Rectal smooth muscle tissue (tissue), 1 donor: Measurements from ENCODE around the gene ABHD2.

Experiments
- H3K27ac ChIP-seq: one replicate; pipeline ENCODE4 v1.7.0; 2013; ENCODE audit warnings: low read depth, low read length, inconsistent platforms
- H3K27me3 ChIP-seq: one replicate; pipeline ENCODE4 v1.7.0; 2013; ENCODE audit warnings: low read length; ENCODE audit not compliant: control insufficient read depth, insufficient read depth
- H3K36me3 ChIP-seq: one replicate; pipeline ENCODE4 v1.7.0; 2013; ENCODE audit warnings: low read length; ENCODE audit not compliant: control insufficient read depth, insufficient read depth
- H3K4me1 ChIP-seq: one replicate; pipeline ENCODE4 v1.7.0; 2013; ENCODE audit warnings: low read length; ENCODE audit not compliant: control insufficient read depth, insufficient read depth
- H3K4me3 ChIP-seq: one replicate; pipeline ENCODE4 v1.7.0; 2013; ENCODE audit warnings: low read length
- H3K9ac ChIP-seq: one replicate; pipeline ENCODE4 v1.7.0; 2013; ENCODE audit warnings: low read length

Gene ABHD2

DNA sequence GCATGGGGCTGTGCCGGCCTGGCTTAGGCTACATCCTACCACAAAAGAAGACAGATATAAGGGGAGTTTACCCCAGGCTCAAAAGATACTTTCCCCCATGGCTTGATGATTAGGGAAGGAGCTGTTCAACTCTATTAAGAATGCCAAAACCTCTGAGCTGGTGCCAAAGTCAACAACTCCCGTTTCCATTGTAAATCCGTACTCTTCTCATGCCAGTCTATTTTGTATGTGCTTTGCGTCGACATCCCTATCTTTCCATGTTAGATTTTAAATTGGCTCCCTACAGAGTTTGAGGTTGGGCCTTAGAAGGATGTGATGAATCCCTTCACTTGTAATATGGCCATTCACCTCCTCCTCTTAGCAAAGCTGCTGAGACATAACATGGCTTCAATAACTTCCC, 86.2 kb downstream of the ABHD2 start:
- Histone ChIP-seq H3K4me3 (no peak overlapping the region), H3K27ac (no peak overlapping the region), H3K36me3 (peaks cover 13% of the 10 kb centered on the region), H3K9ac (no peak overlapping the region), H3K4me1 (no peaks in the 10 kb centered on the region), H3K27me3 (no peaks in the 10 kb centered on the region)

DNA sequence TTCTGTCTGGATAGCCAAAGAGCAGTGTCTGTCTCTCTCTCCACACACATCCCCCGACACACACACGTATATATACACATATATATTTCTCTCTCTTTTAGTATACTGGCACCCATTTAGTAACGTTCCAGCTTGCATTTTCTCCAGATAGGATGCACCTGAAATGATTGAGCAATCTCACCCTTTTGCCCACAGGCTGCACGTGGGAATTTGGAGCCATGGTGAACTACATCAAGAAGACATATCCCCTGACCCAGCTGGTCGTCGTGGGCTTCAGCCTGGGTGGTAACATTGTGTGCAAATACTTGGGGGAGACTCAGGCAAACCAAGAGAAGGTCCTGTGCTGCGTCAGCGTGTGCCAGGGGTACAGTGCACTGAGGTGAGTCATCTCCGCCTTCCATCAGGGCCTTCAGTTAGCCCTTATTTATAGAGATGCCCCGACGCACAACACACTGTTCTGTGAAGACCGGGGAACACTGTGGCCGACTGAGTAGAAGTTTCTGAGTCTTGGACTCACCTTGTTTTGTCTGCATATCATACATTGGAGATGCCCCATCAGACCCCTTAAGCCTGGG, 87.4 kb downstream of the ABHD2 start:
- H3K4me1 ChIP-seq, result no peaks in the 10 kb centered on the region
- no peaks in the 10 kb centered on the region for H3K27me3 ChIP-seq
- H3K4me3 ChIP-seq, result no peak overlapping the region
- H3K36me3 ChIP-seq, result peaks cover 13% of the 10 kb centered on the region
- H3K27ac ChIP-seq, result no peak overlapping the region
- H3K9ac ChIP-seq, result no peak overlapping the region

DNA sequence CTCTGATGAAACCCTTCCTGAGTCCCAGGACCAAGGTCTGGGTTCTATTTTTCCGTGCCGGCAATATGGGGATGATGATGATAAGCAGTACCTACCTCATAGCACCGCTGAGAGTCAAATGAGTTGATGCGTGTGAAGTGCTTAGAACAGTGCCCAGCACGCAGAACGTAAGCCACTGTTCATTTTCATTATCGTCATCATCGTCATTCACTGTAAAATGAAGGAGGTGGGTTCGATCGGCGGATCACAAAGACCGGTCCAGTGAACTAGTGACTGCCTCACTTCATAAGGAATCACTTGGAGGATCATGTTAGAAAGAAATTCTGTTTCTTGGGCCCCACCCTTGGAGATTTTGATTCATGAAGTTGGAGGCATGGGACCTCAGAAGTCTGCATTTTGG, 88.9 kb downstream of the ABHD2 start:
- no peak overlapping the region for H3K27ac ChIP-seq

DNA sequence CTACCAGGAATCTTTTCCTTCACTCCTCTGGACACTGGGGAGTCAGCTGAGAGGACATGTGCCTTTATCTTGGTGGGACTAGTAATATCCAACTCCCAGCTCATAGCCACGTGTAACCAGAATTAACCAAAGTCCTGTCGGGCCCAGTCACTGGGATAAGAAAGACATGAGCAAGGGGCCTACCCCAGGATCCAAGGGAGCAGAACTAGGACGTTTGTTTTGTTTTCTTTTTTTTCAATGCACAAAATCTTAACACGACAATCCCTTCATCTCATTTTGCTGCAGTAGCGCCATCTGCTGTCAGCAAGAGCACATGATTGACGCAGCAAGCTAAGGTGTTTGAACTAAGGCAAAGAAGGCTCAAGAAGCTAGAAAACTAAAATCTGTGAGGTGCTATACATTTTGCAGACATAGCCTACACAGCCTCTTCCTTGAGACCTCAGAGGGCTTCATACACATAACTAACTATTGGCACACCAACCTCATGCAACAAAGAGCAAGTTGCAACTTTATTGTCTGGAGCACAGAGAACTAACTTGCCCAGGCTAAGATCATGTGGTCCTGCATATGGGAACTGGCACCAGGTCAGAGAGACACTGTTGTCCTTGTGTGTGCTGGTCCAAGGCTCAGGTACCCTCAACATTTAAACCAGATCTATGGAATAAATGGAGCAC, 89.5 kb downstream of the ABHD2 start:
- no peak overlapping the region for H3K9ac ChIP-seq
- no peak overlapping the region for H3K27ac ChIP-seq
- H3K36me3 ChIP-seq, result peaks cover 13% of the 10 kb centered on the region

More for the DNA sequence above, 88.9 kb downstream of the ABHD2 start:
- peaks cover 13% of the 10 kb centered on the region for H3K36me3 ChIP-seq
- H3K27me3 ChIP-seq, result no peaks in the 10 kb centered on the region
- H3K9ac ChIP-seq, result no peak overlapping the region
- no peak overlapping the region for H3K4me3 ChIP-seq
- H3K4me1 ChIP-seq, result no peaks in the 10 kb centered on the region

DNA sequence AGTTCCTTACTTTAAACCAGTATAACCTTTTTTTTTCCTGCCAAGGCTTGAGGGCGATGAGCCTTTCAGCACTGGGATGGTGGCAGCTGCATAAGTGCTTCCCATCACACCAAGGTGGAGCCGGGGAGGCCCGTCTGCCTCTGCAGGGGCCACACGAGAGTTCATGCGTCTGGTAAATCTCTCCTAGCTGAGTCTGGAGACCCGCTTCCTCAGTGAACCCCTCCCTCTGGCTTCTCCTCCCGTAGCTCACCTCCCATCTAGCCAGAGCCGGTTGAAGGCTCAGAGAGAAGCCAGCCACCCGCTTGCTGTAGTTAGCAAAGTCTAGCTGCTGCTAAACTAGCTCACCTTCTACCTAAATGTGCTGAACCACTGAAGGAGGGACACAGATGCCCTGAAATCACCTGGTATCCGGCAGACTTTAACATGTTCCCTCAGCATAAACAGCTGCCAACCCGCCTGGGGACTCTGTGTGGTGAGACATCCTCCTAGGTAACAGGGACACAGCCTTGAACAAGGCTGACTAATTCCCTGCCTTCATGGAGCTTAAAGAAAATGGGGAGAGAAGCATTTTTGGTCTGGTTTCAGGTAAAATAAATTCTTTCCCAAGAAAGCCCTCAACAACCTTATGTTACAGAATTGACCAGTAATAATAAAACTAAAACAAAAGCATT, 90.2 kb downstream of the ABHD2 start:
- Histone ChIP-seq H3K36me3 (peaks cover 13% of the 10 kb centered on the region), H3K9ac (no peak overlapping the region)

More for the DNA sequence above, 89.5 kb downstream of the ABHD2 start:
- no peaks in the 10 kb centered on the region for H3K27me3 ChIP-seq
- H3K4me3 ChIP-seq, result no peak overlapping the region
- H3K4me1 ChIP-seq, result no peaks in the 10 kb centered on the region

DNA sequence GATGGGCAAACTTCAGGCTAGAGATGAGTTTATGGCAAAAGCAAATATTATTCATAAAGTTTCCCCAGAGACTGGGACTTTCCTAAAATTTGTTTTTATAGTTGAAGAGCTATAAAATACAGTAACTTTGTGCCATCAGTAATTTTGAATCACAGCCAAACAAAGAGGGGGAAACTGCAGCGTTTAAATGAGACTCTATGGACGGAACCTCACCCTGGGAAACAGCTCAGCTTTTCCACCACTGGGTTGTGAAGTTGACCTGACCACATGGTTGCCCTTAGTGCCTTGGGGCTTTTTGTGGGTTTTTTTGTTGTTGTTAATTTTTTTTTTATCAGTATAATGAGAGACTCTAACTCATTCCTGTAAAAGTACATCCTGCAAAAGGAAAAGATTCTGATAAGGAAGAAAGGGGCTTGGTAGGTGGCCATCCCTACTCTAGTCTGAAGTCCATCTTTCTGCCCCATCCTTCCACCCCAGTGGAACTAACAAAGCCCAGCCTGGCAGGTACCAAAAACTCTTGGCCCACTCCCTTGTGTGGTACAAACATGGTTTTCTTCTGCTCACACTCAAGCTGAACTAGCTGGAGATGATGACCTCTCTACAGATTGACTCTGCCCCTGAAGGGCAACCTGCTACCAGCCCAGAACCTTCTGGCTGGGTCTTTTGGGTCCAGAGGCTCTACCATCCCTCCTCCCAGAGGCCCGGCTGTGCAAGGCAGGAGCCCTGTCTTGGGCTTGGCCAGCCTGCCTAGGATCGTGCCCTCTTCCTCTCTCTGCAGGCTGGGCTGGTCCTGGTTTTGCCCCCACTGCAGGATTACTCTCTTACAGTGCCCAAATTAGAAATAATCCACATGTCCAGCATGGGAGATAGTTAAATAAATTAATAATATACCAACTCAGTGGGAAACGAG, 92.0 kb downstream of the ABHD2 start:
- no peak overlapping the region for H3K4me3 ChIP-seq
- H3K27me3 ChIP-seq, result no peaks in the 10 kb centered on the region
- H3K36me3 ChIP-seq, result peaks cover 20% of the 10 kb centered on the region
- H3K27ac ChIP-seq, result no peak overlapping the region
- H3K9ac ChIP-seq, result no peak overlapping the region
- H3K4me1 ChIP-seq, result no peaks in the 10 kb centered on the region

More for the DNA sequence above, 90.2 kb downstream of the ABHD2 start:
- no peaks in the 10 kb centered on the region for H3K4me1 ChIP-seq
- no peaks in the 10 kb centered on the region for H3K27me3 ChIP-seq
- H3K4me3 ChIP-seq, result no peak overlapping the region
- no peak overlapping the region for H3K27ac ChIP-seq

DNA sequence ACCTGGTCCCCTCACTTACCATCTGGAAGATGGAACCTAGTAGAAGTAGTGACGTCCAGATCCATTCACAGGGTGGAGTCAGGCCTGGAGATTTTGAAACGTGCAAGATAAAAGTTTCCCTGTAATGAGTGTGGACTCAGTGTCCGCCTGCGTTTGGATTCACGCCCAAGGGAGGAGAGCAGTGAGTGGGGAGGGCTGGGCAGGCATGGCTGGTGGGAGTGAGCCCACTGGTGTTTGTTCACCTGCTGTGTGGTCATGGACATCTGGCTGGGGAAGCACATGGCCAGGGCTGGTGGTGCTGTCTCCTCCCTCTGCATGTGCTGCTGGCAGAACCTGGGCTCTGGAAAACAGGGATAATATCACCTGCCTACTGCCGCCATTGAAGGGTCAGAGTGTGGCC, 96.1 kb downstream of the ABHD2 start:
- Histone ChIP-seq H3K27me3 (no peaks in the 10 kb centered on the region), H3K4me1 (no peaks in the 10 kb centered on the region), H3K4me3 (no peak overlapping the region), H3K36me3 (peaks cover 32% of the 10 kb centered on the region), H3K27ac (no peak overlapping the region), H3K9ac (no peak overlapping the region)

DNA sequence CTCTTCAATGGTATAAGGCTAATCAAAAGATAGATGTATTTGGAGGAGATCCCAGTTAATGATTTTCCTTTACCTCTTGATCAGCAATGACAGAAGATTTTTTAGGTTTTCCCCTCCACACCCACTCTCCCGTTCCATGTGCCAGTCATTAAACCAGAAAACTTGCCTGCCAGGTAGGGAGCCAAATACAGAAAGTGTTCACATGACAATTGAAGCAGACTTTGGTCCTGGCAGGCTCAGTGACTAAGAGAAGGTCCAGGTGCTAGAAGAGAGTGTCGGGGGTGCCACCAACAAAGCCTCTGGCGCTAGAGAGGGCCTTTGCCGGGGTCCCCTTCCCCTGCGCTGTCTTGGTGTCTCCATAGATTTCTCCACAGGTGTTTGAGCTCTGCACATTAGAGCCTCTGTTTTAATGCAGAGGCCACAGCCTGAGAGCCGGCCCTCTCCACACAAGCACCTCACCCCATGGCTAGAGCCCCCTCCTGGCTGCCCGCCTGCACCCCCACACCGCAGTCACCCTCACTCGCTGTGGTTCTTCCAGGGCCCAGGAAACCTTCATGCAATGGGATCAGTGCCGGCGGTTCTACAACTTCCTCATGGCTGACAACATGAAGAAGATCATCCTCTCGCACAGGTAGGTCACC, 96.8 kb downstream of the ABHD2 start:
- no peak overlapping the region for H3K9ac ChIP-seq
- H3K27me3 ChIP-seq, result no peaks in the 10 kb centered on the region
- H3K36me3 ChIP-seq, result peaks cover 32% of the 10 kb centered on the region
- no peak overlapping the region for H3K27ac ChIP-seq
- no peak overlapping the region for H3K4me3 ChIP-seq
- H3K4me1 ChIP-seq, result no peaks in the 10 kb centered on the region

DNA sequence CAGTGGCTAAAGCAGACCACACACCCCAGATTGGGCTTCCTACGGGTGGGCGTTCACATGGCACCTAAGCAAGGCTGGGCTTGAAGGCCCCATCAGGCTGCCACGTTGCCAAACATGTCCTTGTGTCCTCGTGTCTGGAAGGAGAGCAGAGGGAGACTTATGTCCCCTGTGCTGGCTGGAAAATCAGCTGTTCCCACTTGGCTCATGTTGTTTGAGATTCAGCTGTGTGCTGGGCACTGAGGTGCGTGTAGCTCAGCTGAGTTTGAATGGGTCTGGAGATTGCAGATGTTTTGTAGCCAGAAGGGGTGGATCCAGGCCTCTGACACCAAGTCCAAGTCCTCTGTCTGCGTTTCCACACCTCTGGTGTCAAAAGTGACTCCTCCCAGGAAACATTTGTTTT, 98.5 kb downstream of the ABHD2 start:
- H3K36me3 ChIP-seq, result peaks cover 35% of the 10 kb centered on the region
- H3K27me3 ChIP-seq, result no peaks in the 10 kb centered on the region
- no peaks in the 10 kb centered on the region for H3K4me1 ChIP-seq
- H3K9ac ChIP-seq, result no peak overlapping the region
- H3K4me3 ChIP-seq, result no peak overlapping the region
- H3K27ac ChIP-seq, result no peak overlapping the region

DNA sequence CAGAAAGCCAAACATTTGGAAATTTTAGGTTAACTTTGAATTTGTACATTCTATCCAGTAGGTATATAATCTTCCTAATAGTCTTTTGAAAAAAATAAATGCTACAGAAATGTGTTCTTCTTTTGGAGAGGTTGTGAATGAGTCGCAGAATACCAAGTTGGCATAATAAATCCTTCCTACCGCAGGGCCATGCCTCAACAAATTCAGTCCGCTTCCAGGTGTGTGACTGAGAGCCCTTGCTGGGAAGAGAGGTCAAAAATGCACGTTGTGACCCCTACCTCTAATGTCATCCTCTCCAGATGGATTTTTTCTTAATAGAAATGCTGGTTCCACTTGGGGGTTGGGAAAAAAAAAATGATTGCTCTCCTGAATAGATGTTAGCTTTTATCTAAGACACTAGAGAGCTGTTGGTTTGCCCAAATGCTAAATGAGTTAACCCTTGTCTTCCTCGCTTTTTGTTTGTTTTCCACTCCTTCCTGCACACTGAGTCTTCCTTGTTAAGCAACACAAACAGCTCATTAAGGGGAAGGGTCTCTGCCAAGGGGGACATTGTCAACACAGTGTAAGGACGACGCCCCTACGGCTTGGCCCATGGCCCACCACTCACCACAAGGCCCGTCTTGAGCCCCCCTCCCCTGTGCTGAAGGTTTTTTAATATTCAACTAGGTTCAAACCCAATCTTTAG, 99.2 kb downstream of the ABHD2 start:
- Histone ChIP-seq H3K9ac (no peak overlapping the region), H3K27ac (no peak overlapping the region), H3K4me1 (no peaks in the 10 kb centered on the region), H3K36me3 (peaks cover 39% of the 10 kb centered on the region), H3K27me3 (no peaks in the 10 kb centered on the region), H3K4me3 (no peak overlapping the region)

DNA sequence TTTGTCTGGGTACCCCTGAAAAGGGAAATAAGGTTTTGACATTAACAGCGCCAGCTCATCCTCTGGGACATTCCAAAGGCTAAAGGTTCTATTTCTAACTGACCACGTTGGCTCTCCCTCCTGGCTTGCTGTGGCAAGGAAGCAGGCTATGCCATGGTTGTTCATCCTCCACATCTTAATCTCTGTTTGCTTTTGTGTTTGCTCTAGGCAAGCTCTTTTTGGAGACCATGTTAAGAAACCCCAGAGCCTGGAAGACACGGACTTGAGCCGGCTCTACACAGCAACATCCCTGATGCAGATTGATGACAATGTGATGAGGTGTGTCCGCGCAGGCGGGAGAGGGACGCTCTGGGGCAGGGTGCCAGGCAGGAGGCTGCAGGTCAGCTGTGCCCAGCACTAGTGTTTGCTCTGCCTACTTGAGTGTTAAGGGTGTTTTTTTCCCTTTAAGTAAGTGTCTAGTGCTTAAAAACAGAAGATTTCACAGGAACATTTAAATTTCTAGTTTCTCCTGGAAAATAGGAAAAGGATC, 99.8 kb downstream of the ABHD2 start:
- H3K4me3 ChIP-seq, result no peak overlapping the region
- H3K27ac ChIP-seq, result no peak overlapping the region
- no peaks in the 10 kb centered on the region for H3K27me3 ChIP-seq
- no peaks in the 10 kb centered on the region for H3K4me1 ChIP-seq
- no peak overlapping the region for H3K9ac ChIP-seq
- H3K36me3 ChIP-seq, result peaks cover 42% of the 10 kb centered on the region
